AG09319 (cell line): ENCODE data around the gene DUSP22.

ENCODE experiments used
- DNase-seq: peaks from one replicate; pipeline ENCODE4 v3.0.0-alpha.2; 2010; ENCODE audit warnings: low read depth; ENCODE audit errors: extremely low read depth
- TF ChIP-seq, protein P1 (sequence below): IDR thresholded peaks from 2 replicates; pipeline ENCODE4 v1.5.1; 2011; ENCODE audit warnings: low read depth, mild to moderate bottlenecking, inconsistent platforms, low read length, moderate library complexity

Gene DUSP22

GRCh38 chr6:328924-329323, 36.6 kb downstream of the DUSP22 start:
- DNase-seq: no peak
- TF ChIP-seq, protein P1, sequence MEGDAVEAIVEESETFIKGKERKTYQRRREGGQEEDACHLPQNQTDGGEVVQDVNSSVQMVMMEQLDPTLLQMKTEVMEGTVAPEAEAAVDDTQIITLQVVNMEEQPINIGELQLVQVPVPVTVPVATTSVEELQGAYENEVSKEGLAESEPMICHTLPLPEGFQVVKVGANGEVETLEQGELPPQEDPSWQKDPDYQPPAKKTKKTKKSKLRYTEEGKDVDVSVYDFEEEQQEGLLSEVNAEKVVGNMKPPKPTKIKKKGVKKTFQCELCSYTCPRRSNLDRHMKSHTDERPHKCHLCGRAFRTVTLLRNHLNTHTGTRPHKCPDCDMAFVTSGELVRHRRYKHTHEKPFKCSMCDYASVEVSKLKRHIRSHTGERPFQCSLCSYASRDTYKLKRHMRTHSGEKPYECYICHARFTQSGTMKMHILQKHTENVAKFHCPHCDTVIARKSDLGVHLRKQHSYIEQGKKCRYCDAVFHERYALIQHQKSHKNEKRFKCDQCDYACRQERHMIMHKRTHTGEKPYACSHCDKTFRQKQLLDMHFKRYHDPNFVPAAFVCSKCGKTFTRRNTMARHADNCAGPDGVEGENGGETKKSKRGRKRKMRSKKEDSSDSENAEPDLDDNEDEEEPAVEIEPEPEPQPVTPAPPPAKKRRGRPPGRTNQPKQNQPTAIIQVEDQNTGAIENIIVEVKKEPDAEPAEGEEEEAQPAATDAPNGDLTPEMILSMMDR: no peak

DNA sequence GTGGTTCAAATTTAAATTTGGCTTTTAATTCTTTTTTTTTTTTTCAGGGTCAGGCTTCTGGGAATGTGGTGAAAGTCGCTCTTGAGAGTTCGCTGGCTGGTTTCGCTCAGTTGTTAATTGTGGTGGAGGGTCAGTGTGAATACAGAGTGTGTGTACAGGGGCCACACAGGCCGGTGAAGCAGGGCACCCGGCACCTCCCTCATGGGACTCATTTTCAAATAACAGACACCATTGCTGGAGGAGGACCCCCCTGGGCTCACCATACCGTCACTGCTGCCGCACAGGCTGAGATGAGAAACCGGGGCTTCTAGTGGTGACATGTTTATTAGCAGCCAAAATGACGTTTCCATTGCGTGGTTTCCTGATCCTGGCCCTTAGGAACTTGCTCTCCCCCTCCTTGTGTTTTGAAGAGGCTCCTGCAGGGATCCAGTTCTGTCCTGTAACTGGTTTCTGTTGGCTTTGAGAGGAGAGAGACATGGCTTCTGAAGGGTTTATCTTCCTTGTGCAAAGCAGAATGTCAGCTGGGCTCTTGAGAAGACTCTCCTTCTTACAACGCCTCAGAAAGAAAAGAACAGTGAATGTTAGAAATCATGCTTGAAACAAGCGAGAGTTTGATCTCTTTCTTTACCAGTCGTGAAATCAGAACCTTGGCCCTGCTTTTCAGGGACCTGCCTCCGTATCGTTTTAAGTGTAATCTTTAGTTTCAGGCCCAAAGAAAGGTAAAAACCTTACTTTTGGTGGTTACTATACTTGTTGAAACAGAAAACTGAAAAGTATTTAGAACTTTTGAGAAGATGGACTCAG, 37.8 kb downstream of the DUSP22 start:
- TF ChIP-seq, protein P1: no peak
- DNase-seq: no peak

- no peak for DNase-seq
- TF ChIP-seq, protein P1: no peak
These were observed 38.7 kb downstream of the DUSP22 start for GRCh38 chr6:330948-331347.

- TF ChIP-seq, protein P1: no peak
- DNase-seq: no peak
These were observed 39.6 kb downstream of the DUSP22 start for GRCh38 chr6:331622-332521.

- TF ChIP-seq, protein P1: no peak
- DNase-seq: no peak
These were observed 40.4 kb downstream of the DUSP22 start for GRCh38 chr6:332671-333070.

GRCh38 chr6:333379-334002, 41.2 kb downstream of the DUSP22 start:
- TF ChIP-seq, protein P1: no peak
- DNase-seq: no peak
